Ishikawa (cell line): Measurements from ENCODE around the gene ZNF724.

Experiments used
- CEBPB ChIP-seq: IDR thresholded peaks from 2 replicates; pipeline ENCODE4 v1.6.1; 2012
- FOXM1 ChIP-seq: IDR thresholded peaks from 2 replicates; pipeline ENCODE4 v1.6.1; 2012; ENCODE audit warnings: low read depth, borderline replicate concordance
- RAD21 ChIP-seq: IDR thresholded peaks from 2 replicates; pipeline ENCODE4 v1.6.1; 2012; ENCODE audit warnings: low read depth
- REST ChIP-seq: IDR thresholded peaks from 2 replicates; pipeline ENCODE4 v1.6.1; 2012; ENCODE audit warnings: low read depth, mild to moderate bottlenecking
- TAF1 ChIP-seq: IDR thresholded peaks from 2 replicates; pipeline ENCODE4 v1.6.1; 2012; ENCODE audit warnings: low read depth, mild to moderate bottlenecking
- TEAD4 ChIP-seq: IDR thresholded peaks from 2 replicates; pipeline ENCODE4 v1.6.1; 2012
- USF1 ChIP-seq: IDR thresholded peaks from 2 replicates; pipeline ENCODE4 v1.6.1; 2012
- ZBTB7A ChIP-seq: IDR thresholded peaks from 2 replicates; pipeline ENCODE4 v1.6.1; 2012; ENCODE audit warnings: low read depth

DNA sequence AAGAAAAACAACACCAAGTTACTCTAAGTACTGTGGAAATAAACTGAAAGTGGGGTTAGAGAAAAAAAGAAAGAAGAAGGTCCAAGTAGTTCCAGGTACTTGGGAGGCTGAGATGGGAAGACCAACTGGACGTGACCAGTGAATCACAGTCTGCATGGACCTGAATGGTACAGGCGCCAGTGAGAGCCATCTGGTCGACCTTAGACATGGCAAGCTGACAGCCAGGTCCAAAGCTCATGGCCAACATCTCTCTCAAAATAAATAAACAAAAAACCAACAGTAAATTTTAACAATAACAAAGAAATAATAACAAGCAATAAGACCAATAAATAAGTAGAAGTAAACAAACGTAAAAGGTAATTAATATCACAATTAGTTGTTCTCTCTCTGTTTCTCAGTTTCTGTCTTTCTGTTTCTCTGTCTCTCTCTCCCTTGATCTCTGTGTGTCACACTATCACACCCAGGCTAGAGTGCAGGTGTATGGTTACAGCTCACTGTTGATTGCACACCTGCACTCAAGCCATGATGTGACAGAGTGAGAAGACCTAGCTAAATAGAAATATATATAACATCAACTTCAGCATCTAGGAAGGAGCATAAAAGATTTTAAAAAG, 31.6 kb upstream of the ZNF724 start:
- TF ChIP-seq RAD21 (no peak), CEBPB (no peak), TEAD4 (no peak), TAF1 (no peak), FOXM1 (no peak), ZBTB7A (no peak), USF1 (no peak), REST (no peak)
